Measurements from ENCODE around the gene IGDCC3. TPM values are rescaled to one million over a fixed set of nuclear protein-coding genes. Genes with fewer than 3 reads are reported as not detected.

The IGDCC3 gene
- total and polyA plus RNA-seq, 12 donors = under 0.01 to 0.57 (median 0.16) TPM; not detected in 4

DNA sequence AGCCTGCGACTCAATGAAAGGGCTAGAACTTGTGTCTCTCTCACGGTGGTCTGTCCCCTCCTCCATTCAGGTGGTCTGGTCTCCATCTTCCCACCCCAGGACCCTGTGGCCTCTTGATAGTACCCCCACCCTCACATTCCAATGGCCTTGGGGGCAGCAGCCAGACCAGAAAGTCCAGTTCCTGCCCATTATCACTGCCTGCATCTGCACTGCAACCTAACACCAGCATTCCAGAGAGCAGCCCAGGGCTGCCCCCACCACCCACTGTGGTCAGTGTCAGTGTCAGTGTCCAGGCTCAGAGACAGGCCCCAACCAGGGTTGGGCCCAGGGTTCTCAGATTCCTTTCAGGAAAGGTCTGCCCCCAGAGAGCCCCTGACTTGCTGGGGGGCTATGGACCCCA, 12.6 kb downstream of the IGDCC3 start:
- WGBS, 2 donors = 71 to 72% methylated on average over 2 of the region's 2 CpGs
- Histone ChIP-seq H3K36me3 (no peaks in the 10 kb centered on the region), H3K27me3 (peaks cover 0 to 18% (median 6%) of the 10 kb centered on the region in 7 donors), H3K4me1 (peaks cover 0 to 16% (median 0%) of the 10 kb centered on the region in 9 donors), H3K27ac (no peak overlapping the region), H3K4me3 (no peak overlapping the region), H3K9me3 (no peaks in the 10 kb centered on the region)
- TF ChIP-seq, protein P1, sequence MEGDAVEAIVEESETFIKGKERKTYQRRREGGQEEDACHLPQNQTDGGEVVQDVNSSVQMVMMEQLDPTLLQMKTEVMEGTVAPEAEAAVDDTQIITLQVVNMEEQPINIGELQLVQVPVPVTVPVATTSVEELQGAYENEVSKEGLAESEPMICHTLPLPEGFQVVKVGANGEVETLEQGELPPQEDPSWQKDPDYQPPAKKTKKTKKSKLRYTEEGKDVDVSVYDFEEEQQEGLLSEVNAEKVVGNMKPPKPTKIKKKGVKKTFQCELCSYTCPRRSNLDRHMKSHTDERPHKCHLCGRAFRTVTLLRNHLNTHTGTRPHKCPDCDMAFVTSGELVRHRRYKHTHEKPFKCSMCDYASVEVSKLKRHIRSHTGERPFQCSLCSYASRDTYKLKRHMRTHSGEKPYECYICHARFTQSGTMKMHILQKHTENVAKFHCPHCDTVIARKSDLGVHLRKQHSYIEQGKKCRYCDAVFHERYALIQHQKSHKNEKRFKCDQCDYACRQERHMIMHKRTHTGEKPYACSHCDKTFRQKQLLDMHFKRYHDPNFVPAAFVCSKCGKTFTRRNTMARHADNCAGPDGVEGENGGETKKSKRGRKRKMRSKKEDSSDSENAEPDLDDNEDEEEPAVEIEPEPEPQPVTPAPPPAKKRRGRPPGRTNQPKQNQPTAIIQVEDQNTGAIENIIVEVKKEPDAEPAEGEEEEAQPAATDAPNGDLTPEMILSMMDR (IDR thresholded peaks at IDR 0.05) = no peak
- DNase-seq (no peak), ATAC-seq (no peak)
- intact Hi-C loops (cut with DNase I) = loop anchor here in 2 of 10 donors (5.0 kb wide), 1 partner anchor 38 kb away; no protein-coding TSS in a partner anchor

DNA sequence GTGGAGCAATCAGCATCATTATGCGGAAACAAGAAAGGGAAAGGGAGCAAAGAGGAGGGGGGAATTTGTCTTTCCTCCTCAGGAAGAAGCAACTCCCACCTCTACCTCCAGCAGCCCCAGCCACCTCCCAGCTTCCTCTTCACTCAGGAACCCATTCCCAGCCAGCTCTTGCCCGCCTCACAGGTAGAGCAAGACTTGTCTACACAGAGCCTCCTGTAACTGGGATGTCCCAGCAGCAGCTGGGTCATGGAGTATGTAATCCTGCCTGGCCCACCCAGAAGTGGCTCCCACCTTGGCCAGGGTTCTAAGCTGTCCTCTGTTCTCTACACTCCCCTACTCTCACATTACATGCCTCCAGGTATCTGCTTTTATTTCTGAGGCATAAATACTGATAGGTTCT, 14.0 kb downstream of the IGDCC3 start:
- Histone ChIP-seq H3K36me3 (no peaks in the 10 kb centered on the region), H3K9me3 (no peaks in the 10 kb centered on the region), H3K4me3 (no peak overlapping the region), H3K4me1 (peaks cover 0 to 11% (median 0%) of the 10 kb centered on the region in 9 donors), H3K27ac (no peak overlapping the region), H3K27me3 (peaks cover 0 to 29% (median 12%) of the 10 kb centered on the region in 7 donors)
- DNase-seq = no peak
- ATAC-seq = no peak
- TF ChIP-seq, protein P1 (IDR thresholded peaks at IDR 0.05) = no peak
- 95 to 97% methylated on average over 2 of the region's 2 CpGs for WGBS, 2 donors
- intact Hi-C loops (cut with DNase I) = no loop called here

DNA sequence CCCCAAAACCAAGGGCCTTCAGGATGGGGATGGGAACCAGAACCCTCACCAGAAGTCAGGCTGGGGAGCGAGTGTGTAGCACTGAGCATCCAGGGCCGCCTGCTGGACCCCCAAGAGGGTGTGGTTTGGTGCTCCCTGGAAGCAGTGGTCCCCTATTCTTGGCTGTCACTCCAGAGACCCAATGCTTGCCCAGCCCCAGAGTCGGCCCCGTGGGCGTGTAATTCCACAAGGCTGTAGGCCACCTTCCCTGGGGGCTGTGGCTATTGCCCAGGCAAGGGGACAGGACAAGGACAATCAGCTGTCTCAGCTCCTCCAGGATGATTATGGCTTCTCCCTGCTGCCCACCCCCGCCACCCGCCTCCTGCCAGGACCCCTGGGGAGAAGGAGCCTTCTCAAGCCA, 14.5 kb downstream of the IGDCC3 start:
- DNase-seq (no peak), ATAC-seq (no peak)
- intact Hi-C loops (cut with DNase I) = no loop called here
- no peak overlapping the region for H3K4me3 ChIP-seq
- WGBS, 2 donors = 89 to 91% methylated on average over 7 of the region's 7 CpGs
- H3K36me3 ChIP-seq = no peaks in the 10 kb centered on the region
- H3K27ac ChIP-seq = no peak overlapping the region
- H3K9me3 ChIP-seq = no peaks in the 10 kb centered on the region
- TF ChIP-seq, protein P1 (IDR thresholded peaks at IDR 0.05) = no peak
- peaks cover 0 to 6% (median 0%) of the 10 kb centered on the region in 9 donors for H3K4me1 ChIP-seq
- peaks cover 0 to 33% (median 17%) of the 10 kb centered on the region in 7 donors for H3K27me3 ChIP-seq

DNA sequence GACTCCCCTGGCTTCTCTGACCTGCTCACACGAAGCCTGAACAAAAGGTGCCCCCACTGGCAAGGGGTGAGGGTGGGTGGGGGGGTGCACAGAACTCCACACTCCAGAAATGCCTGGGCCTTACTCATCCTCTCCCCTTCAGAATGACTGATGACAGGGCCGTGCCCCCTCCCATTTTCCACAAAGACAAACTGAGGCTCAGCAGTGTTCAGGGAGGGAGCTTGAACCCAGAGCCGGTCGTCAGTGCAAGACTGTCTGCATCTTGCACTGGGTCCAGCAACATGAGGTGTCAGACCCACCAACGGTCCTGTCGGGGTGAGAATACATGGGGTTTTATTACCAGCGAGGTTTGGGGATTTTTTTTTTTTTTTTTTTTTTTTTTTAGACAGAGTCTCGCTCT, 15.3 kb downstream of the IGDCC3 start:
- no peak for ATAC-seq
- Histone ChIP-seq H3K9me3 (no peaks in the 10 kb centered on the region), H3K4me1 (no peaks in the 10 kb centered on the region), H3K4me3 (no peak overlapping the region), H3K36me3 (no peaks in the 10 kb centered on the region), H3K27ac (no peak overlapping the region), H3K27me3 (peaks cover 0 to 41% (median 23%) of the 10 kb centered on the region in 7 donors)
- 93 to 94% methylated on average over 8 of the region's 8 CpGs for WGBS, 2 donors
- DNase-seq = no peak
- intact Hi-C loops (cut with DNase I) = no loop called here
- TF ChIP-seq, protein P1 (IDR thresholded peaks at IDR 0.05) = no peak

All from heart right ventricle (tissue), 16 donors.